ENCODE results near the gene DLG2. TPM values are rescaled to one million over a fixed set of nuclear protein-coding genes. Genes with fewer than 3 reads are reported as not detected.

The DLG2 gene
- total RNA-seq, 4 donors from 2014 or later, result 11.0 to 34.2 (median 19.8) TPM

- TF ChIP-seq CTCF (IDR thresholded peaks at IDR 0.05) (no peak), POLR2A (IDR thresholded peaks at IDR 0.05) (no peak), EP300 (IDR thresholded peaks at IDR 0.05) (no peak), POLR2AphosphoS5 (IDR thresholded peaks at IDR 0.05) (no peak)
- no peak overlapping the region for H3K4me3 ChIP-seq
- WGBS, 2 donors (ENCODE audit: low coverage in 1 of 2), result 50 to 54% methylated on average over 1 to 5 of the region's 5 CpGs
- no peaks in the 10 kb centered on the region for H3K9me3 ChIP-seq
- no peaks in the 10 kb centered on the region for H3K27me3 ChIP-seq
- peak overlapping the region in 2 of 4 donors; percentile 12 to 32 for H3K27ac ChIP-seq
- H3K36me3 ChIP-seq, result no peaks in the 10 kb centered on the region
- H3K4me1 ChIP-seq, result peaks cover 0 to 30% (median 4%) of the 10 kb centered on the region in 3 donors
- no peak for ATAC-seq
Observed at GRCh38 chr11:84019571-84020194, 1607.5 kb downstream of the DLG2 start.

- WGBS, 2 donors (ENCODE audit: low coverage in 1 of 2), result 91 to 96% methylated on average over 3 of the region's 3 CpGs
- H3K27ac ChIP-seq, result no peak overlapping the region
- H3K36me3 ChIP-seq, result no peaks in the 10 kb centered on the region
- TF ChIP-seq POLR2A (IDR thresholded peaks at IDR 0.05), result no peak
- TF ChIP-seq CTCF (IDR thresholded peaks at IDR 0.05), result no peak
- no peak for TF ChIP-seq EP300 (IDR thresholded peaks at IDR 0.05)
- no peak for TF ChIP-seq POLR2AphosphoS5 (IDR thresholded peaks at IDR 0.05)
- no peaks in the 10 kb centered on the region for H3K27me3 ChIP-seq
- peaks cover 0 to 12% (median 10%) of the 10 kb centered on the region in 3 donors for H3K4me1 ChIP-seq
- no peak for ATAC-seq
- no peaks in the 10 kb centered on the region for H3K9me3 ChIP-seq
- H3K4me3 ChIP-seq, result no peak overlapping the region
Observed at GRCh38 chr11:84014539-84014938, 1612.6 kb downstream of the DLG2 start.

GRCh38 chr11:84012171-84012826 lies 1614.8 kb downstream of the DLG2 start:
- no peak for TF ChIP-seq POLR2A (IDR thresholded peaks at IDR 0.05)
- TF ChIP-seq EP300 (IDR thresholded peaks at IDR 0.05), result no peak
- TF ChIP-seq CTCF (IDR thresholded peaks at IDR 0.05), result no peak
- no peak for TF ChIP-seq POLR2AphosphoS5 (IDR thresholded peaks at IDR 0.05)
- peak; percentile 48 for ATAC-seq
- Histone ChIP-seq H3K9me3 (no peaks in the 10 kb centered on the region), H3K4me1 (peaks cover 0 to 12% (median 10%) of the 10 kb centered on the region in 3 donors), H3K4me3 (no peak overlapping the region), H3K36me3 (no peaks in the 10 kb centered on the region), H3K27me3 (no peaks in the 10 kb centered on the region), H3K27ac (peak overlapping the region in 2 of 4 donors; percentile 23 to 47)
- 59 to 66% methylated on average over 4 of the region's 4 CpGs for WGBS, 2 donors (ENCODE audit: low coverage in 1 of 2)

- no peak for ATAC-seq
- no peaks in the 10 kb centered on the region for H3K27me3 ChIP-seq
- H3K4me3 ChIP-seq, result no peak overlapping the region
- TF ChIP-seq CTCF (IDR thresholded peaks at IDR 0.05), result no peak
- TF ChIP-seq EP300 (IDR thresholded peaks at IDR 0.05), result no peak
- no peak for TF ChIP-seq POLR2AphosphoS5 (IDR thresholded peaks at IDR 0.05)
- TF ChIP-seq POLR2A (IDR thresholded peaks at IDR 0.05), result no peak
- no peaks in the 10 kb centered on the region for H3K4me1 ChIP-seq
- no peak overlapping the region for H3K27ac ChIP-seq
- H3K36me3 ChIP-seq, result no peaks in the 10 kb centered on the region
- H3K9me3 ChIP-seq, result peaks cover 0 to 46% (median 3%) of the 10 kb centered on the region in 3 donors
Observed at GRCh38 chr11:84003181-84003580, 1624.0 kb downstream of the DLG2 start.

GRCh38 chr11:83998921-83999320 lies 1628.2 kb downstream of the DLG2 start:
- Histone ChIP-seq H3K36me3 (no peaks in the 10 kb centered on the region), H3K9me3 (peaks cover 0 to 46% (median 3%) of the 10 kb centered on the region in 3 donors), H3K4me1 (no peaks in the 10 kb centered on the region), H3K4me3 (no peak overlapping the region), H3K27me3 (no peaks in the 10 kb centered on the region), H3K27ac (no peak overlapping the region)
- TF ChIP-seq POLR2AphosphoS5 (IDR thresholded peaks at IDR 0.05) (no peak), EP300 (IDR thresholded peaks at IDR 0.05) (no peak), CTCF (IDR thresholded peaks at IDR 0.05) (no peak), POLR2A (IDR thresholded peaks at IDR 0.05) (no peak)
- no CpG with 5 or more reads among the region's 1 CpG for WGBS, 2 donors (ENCODE audit: low coverage in 1 of 2)
- no peak for ATAC-seq
